ENCODE measurements around the gene CAMK2D. TPM values are rescaled to one million over a fixed set of nuclear protein-coding genes. Genes with fewer than 3 reads are reported as not detected.
A peak's percentile ranks its signal among the peaks of the same experiment; 100 is the strongest.

CAMK2D gene
- total RNA-seq, 6 donors from 2014 or later = 41.0 to 75.8 (median 51.9) TPM

DNA sequence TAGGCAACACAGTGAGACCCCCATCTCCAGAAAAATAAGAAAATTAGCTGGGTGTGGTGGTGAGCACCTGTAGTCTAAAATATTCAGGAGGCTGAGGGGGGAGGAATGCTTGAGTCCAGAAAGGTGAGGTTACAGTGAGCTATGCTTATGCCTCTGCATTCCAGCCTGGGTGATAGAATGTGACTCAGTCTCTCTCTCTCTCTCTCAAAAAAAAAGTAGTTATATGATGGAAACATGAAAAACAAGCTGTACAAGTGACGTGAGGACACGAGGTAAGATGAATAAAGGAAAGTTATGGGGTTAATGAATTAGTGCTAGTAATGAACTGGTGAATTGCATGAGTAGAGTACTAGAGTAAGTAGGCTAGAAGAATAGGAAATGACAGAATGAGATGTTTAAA lies 21.8 kb upstream of the CAMK2D start:
- TF ChIP-seq EP300 (IDR thresholded peaks at IDR 0.05) (no peak), POLR2A (IDR thresholded peaks at IDR 0.05) (no peak), POLR2AphosphoS5 (IDR thresholded peaks at IDR 0.05) (no peak)
- TF ChIP-seq, protein P1, sequence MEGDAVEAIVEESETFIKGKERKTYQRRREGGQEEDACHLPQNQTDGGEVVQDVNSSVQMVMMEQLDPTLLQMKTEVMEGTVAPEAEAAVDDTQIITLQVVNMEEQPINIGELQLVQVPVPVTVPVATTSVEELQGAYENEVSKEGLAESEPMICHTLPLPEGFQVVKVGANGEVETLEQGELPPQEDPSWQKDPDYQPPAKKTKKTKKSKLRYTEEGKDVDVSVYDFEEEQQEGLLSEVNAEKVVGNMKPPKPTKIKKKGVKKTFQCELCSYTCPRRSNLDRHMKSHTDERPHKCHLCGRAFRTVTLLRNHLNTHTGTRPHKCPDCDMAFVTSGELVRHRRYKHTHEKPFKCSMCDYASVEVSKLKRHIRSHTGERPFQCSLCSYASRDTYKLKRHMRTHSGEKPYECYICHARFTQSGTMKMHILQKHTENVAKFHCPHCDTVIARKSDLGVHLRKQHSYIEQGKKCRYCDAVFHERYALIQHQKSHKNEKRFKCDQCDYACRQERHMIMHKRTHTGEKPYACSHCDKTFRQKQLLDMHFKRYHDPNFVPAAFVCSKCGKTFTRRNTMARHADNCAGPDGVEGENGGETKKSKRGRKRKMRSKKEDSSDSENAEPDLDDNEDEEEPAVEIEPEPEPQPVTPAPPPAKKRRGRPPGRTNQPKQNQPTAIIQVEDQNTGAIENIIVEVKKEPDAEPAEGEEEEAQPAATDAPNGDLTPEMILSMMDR (IDR thresholded peaks at IDR 0.05) = no peak
- H3K4me1 ChIP-seq = peaks cover 4 to 13% (median 10%) of the 10 kb centered on the region in 4 donors
- WGBS, 2 donors = 95 to 97% methylated on average over 2 of the region's 2 CpGs

GRCh38 chr4:113781439-113782040 lies 20.0 kb upstream of the CAMK2D start:
- Histone ChIP-seq H3K9me3 (no peaks in the 10 kb centered on the region), H3K4me3 (no peak overlapping the region), H3K36me3 (no peaks in the 10 kb centered on the region), H3K27ac (no peak overlapping the region), H3K4me1 (peaks cover 4 to 13% (median 10%) of the 10 kb centered on the region in 4 donors), H3K27me3 (no peaks in the 10 kb centered on the region)
- whole genome bisulfite sequencing, 2 donors = 5 to 8% methylated on average over 2 of the region's 2 CpGs
- DNase-seq (no peak), ATAC-seq (ENCODE audit: low FRiP score in 2 of 2) (peak in 1 of 2 donors; percentile 49)
- TF ChIP-seq POLR2AphosphoS5 (IDR thresholded peaks at IDR 0.05) = no peak
- TF ChIP-seq, protein P1 (IDR thresholded peaks at IDR 0.05) = peak; percentile 29 to 62 (median 49)

More for the DNA sequence above, 21.8 kb upstream of the CAMK2D start:
- ATAC-seq (ENCODE audit: low FRiP score in 2 of 2) = no peak
- H3K4me3 ChIP-seq = no peak overlapping the region
- H3K27me3 ChIP-seq = no peaks in the 10 kb centered on the region
- no peaks in the 10 kb centered on the region for H3K36me3 ChIP-seq
- no peaks in the 10 kb centered on the region for H3K9me3 ChIP-seq
- no peak overlapping the region for H3K27ac ChIP-seq
- no peak for DNase-seq

GRCh38 chr4:113776679-113777078 lies 15.1 kb upstream of the CAMK2D start:
- H3K9me3 ChIP-seq = no peaks in the 10 kb centered on the region

DNA sequence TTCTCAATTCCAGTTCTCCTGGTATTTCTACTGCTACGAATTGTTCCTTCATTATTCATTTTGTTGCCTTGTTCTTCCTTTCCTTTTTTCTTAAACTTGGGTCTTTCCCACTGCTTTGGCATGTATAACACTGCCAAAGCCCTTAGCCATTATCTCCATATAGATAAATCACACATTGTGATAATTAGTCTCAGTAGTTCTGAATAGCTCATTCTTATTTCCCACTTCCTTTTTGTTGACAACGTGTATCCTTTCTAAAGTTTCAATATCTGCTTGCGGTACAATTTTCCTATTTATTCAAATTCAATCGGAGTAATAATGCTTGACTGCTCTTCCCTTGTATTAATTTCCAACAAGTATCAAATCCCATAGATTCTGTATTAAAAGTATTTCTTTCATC lies 14.5 kb upstream of the CAMK2D start:
- DNase-seq = no peak
- H3K27ac ChIP-seq = no peak overlapping the region
- no peak for TF ChIP-seq EP300 (IDR thresholded peaks at IDR 0.05)
- no peak for TF ChIP-seq POLR2A (IDR thresholded peaks at IDR 0.05)
- no peak for TF ChIP-seq POLR2AphosphoS5 (IDR thresholded peaks at IDR 0.05)
- TF ChIP-seq, protein P1 (IDR thresholded peaks at IDR 0.05) = no peak
- H3K27me3 ChIP-seq = no peaks in the 10 kb centered on the region
- H3K9me3 ChIP-seq = no peaks in the 10 kb centered on the region
- WGBS, 2 donors = 67 to 72% methylated on average over 4 of the region's 4 CpGs
- H3K4me3 ChIP-seq = no peak overlapping the region
- H3K4me1 ChIP-seq = no peaks in the 10 kb centered on the region
- ATAC-seq (ENCODE audit: low FRiP score in 2 of 2) = no peak
- H3K36me3 ChIP-seq = no peaks in the 10 kb centered on the region

More at GRCh38 chr4:113776679-113777078, 15.1 kb upstream of the CAMK2D start:
- H3K4me1 ChIP-seq = no peaks in the 10 kb centered on the region
- H3K4me3 ChIP-seq = no peak overlapping the region
- TF ChIP-seq POLR2AphosphoS5 (IDR thresholded peaks at IDR 0.05) (no peak), EP300 (IDR thresholded peaks at IDR 0.05) (no peak), POLR2A (IDR thresholded peaks at IDR 0.05) (no peak)
- TF ChIP-seq, protein P1 (IDR thresholded peaks at IDR 0.05) = no peak
- H3K27ac ChIP-seq = no peak overlapping the region
- WGBS, 2 donors = 93 to 96% methylated on average over 11 of the region's 11 CpGs
- DNase-seq (no peak), ATAC-seq (ENCODE audit: low FRiP score in 2 of 2) (no peak)
- no peaks in the 10 kb centered on the region for H3K36me3 ChIP-seq
- H3K27me3 ChIP-seq = no peaks in the 10 kb centered on the region

DNA sequence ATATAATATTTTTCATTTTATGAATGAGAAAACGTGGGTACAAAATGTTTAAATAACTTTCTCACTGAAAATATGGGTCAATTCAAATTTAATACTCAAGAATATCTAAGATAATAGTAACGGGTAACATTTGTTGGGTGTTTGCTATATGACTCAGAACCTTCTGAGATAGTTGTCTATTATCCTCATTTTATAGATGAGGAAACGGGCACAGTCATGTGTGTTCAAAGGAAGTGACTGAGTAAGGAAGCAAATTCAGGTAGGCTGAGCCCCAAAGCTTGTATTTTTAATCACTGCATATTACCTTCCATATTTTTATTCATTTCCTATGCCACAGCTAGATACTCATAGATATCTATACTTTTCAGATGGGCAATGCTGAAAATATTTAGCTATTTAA lies 12.2 kb upstream of the CAMK2D start:
- ATAC-seq (ENCODE audit: low FRiP score in 2 of 2) (no peak), DNase-seq (no peak)
- Histone ChIP-seq H3K27ac (no peak overlapping the region), H3K27me3 (no peaks in the 10 kb centered on the region), H3K9me3 (no peaks in the 10 kb centered on the region), H3K4me1 (no peaks in the 10 kb centered on the region), H3K36me3 (no peaks in the 10 kb centered on the region), H3K4me3 (no peak overlapping the region)
- TF ChIP-seq POLR2A (IDR thresholded peaks at IDR 0.05) (no peak), POLR2AphosphoS5 (IDR thresholded peaks at IDR 0.05) (no peak), EP300 (IDR thresholded peaks at IDR 0.05) (no peak)
- TF ChIP-seq, protein P1 (IDR thresholded peaks at IDR 0.05) = no peak
- whole genome bisulfite sequencing, 2 donors = 76 to 81% methylated on average over 3 of the region's 3 CpGs
